GM10266 (cell line): ENCODE data around the gene ZNF37A.
"Not testable (repeated sequence)": the region's sequence is repeated elsewhere in the genome, so short reads cannot be mapped to it uniquely, and the experiment has no call there.

ENCODE experiments used
- DNase-seq: peaks from one replicate; pipeline ENCODE4 v3.0.0; 2012; ENCODE audit errors: extremely low spot score
- CTCF ChIP-seq: IDR thresholded peaks from 2 replicates; pipeline ENCODE4 v1.5.1; 2012; ENCODE audit warnings: mild to moderate bottlenecking, low read depth; ENCODE audit not compliant: control insufficient read depth, insufficient read depth; ENCODE audit errors: missing control alignments

The ZNF37A gene

GRCh38 chr10:38118072-38118807, 24.1 kb downstream of the ZNF37A start:
- no peak for DNase-seq
- TF ChIP-seq CTCF: no peak

- no peak for TF ChIP-seq CTCF
- no peak for DNase-seq
Measured at GRCh38 chr10:38119038-38119437, 24.9 kb downstream of the ZNF37A start.

- DNase-seq: no peak
Measured at GRCh38 chr10:38127812-38128211, 33.7 kb downstream of the ZNF37A start.

GRCh38 chr10:38143587-38143986, 49.5 kb downstream of the ZNF37A start:
- DNase-seq: no peak

More at GRCh38 chr10:38127812-38128211, 33.7 kb downstream of the ZNF37A start:
- TF ChIP-seq CTCF: no peak

GRCh38 chr10:38146579-38147333, 52.6 kb downstream of the ZNF37A start:
- TF ChIP-seq CTCF: no peak
- DNase-seq: no peak

More at GRCh38 chr10:38143587-38143986, 49.5 kb downstream of the ZNF37A start:
- TF ChIP-seq CTCF: no peak

GRCh38 chr10:38147686-38148085, 53.5 kb downstream of the ZNF37A start:
- TF ChIP-seq CTCF: no peak
- no peak for DNase-seq

- not testable (repeated sequence) for DNase-seq
Measured at GRCh38 chr10:38150891-38151463, 56.8 kb downstream of the ZNF37A start.
